ENCODE results near the gene CCDC88B. TPM values are rescaled to one million over a fixed set of nuclear protein-coding genes. Genes with fewer than 3 reads are reported as not detected.

The CCDC88B gene
- total and polyA plus RNA-seq, 2 experiments from 2014 or later: 4.9 to 10.0 TPM

DNA sequence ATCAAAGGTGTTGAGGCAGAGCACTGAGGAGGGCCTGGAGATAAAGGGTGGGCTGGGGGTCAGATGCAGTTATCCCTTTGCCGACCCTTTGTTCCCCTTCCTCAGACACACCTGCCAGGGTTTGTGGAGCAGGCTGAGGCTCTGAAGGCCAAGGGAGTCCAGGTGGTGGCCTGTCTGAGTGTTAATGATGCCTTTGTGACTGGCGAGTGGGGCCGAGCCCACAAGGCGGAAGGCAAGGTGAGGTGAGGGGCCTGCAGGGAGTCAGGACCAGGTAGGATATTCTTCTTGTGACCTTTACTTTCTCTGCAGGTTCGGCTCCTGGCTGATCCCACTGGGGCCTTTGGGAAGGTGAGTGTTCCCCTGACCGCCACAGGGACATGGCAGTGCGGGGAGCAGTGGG, 19.4 kb upstream of the CCDC88B start:
- H4K20me1 ChIP-seq (ENCODE audit: insufficient read depth, poor library complexity, severe bottlenecking): no peaks in the 10 kb centered on the region
- H3K4me2 ChIP-seq: no peak overlapping the region
- H3K4me1 ChIP-seq (ENCODE audit: insufficient read depth): peaks cover 25% of the 10 kb centered on the region
- H3K27me3 ChIP-seq: no peaks in the 10 kb centered on the region
- TF ChIP-seq EZH2 (IDR thresholded peaks at IDR 0.05; ENCODE audit: borderline replicate concordance) (no peak), EZH2phosphoT487 (IDR thresholded peaks at IDR 0.05; ENCODE audit: low read depth, severe bottlenecking, unreplicated experiment) (no peak)
- TF ChIP-seq, protein P1, sequence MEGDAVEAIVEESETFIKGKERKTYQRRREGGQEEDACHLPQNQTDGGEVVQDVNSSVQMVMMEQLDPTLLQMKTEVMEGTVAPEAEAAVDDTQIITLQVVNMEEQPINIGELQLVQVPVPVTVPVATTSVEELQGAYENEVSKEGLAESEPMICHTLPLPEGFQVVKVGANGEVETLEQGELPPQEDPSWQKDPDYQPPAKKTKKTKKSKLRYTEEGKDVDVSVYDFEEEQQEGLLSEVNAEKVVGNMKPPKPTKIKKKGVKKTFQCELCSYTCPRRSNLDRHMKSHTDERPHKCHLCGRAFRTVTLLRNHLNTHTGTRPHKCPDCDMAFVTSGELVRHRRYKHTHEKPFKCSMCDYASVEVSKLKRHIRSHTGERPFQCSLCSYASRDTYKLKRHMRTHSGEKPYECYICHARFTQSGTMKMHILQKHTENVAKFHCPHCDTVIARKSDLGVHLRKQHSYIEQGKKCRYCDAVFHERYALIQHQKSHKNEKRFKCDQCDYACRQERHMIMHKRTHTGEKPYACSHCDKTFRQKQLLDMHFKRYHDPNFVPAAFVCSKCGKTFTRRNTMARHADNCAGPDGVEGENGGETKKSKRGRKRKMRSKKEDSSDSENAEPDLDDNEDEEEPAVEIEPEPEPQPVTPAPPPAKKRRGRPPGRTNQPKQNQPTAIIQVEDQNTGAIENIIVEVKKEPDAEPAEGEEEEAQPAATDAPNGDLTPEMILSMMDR (IDR thresholded peaks at IDR 0.05; ENCODE audit: poor library complexity): no peak
- no peak overlapping the region for H2AFZ ChIP-seq
- WGBS (ENCODE audit: low lambda C conversion rate, missing lambda C conversion rate): 92% methylated on average over 7 of the region's 7 CpGs
- peaks cover 22% of the 10 kb centered on the region for H3K79me2 ChIP-seq
- no peaks in the 10 kb centered on the region for H3K9me3 ChIP-seq (ENCODE audit: low read depth)
- H3K9me2 ChIP-seq (replicated peaks; ENCODE audit: insufficient read depth): no peaks in the 10 kb centered on the region
- no peaks in the 10 kb centered on the region for H3K36me3 ChIP-seq (replicated peaks; ENCODE audit: insufficient read depth, low read depth)
- DNase-seq (ENCODE audit: low spot score): peak; percentile 4
- peak overlapping the region; percentile 60 for H3K27ac ChIP-seq
- no peak overlapping the region for H3K4me3 ChIP-seq

DNA sequence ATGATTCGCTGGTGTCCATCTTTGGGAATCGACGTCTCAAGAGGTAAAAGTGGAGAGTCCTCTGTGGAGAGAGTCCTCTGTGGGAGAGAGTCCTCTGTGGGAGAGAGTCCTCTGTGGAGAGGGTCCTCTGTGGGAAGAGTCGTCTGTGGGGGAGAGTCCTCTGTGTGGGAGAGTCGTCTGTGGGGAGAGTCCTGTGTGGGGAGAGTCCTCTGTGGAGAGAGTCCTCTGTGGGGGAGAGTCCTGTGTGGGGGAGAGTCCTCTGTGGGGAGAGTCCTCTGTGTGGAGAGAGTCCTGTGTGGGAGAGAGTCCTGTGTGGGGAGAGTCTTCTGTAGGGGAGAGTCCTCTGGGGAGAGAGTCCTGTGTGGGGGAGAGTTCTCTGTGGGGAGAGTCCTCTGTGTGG, 19.0 kb upstream of the CCDC88B start:
- peak overlapping the region; percentile 60 for H3K27ac ChIP-seq
- no peak overlapping the region for H2AFZ ChIP-seq
- DNase-seq (ENCODE audit: low spot score): no peak
- H3K4me3 ChIP-seq: no peak overlapping the region
- no peaks in the 10 kb centered on the region for H3K9me2 ChIP-seq (replicated peaks; ENCODE audit: insufficient read depth)
- no peaks in the 10 kb centered on the region for H3K9me3 ChIP-seq (ENCODE audit: low read depth)
- no peaks in the 10 kb centered on the region for H3K27me3 ChIP-seq
- no peak for TF ChIP-seq EZH2 (IDR thresholded peaks at IDR 0.05; ENCODE audit: borderline replicate concordance)
- TF ChIP-seq, protein P1 (IDR thresholded peaks at IDR 0.05; ENCODE audit: poor library complexity): no peak
- no peak for TF ChIP-seq EZH2phosphoT487 (IDR thresholded peaks at IDR 0.05; ENCODE audit: low read depth, severe bottlenecking, unreplicated experiment)
- H3K4me2 ChIP-seq: no peak overlapping the region
- 100% methylated on average over 5 of the region's 5 CpGs for WGBS (ENCODE audit: low lambda C conversion rate, missing lambda C conversion rate)
- no peaks in the 10 kb centered on the region for H3K36me3 ChIP-seq (replicated peaks; ENCODE audit: insufficient read depth, low read depth)
- no peaks in the 10 kb centered on the region for H4K20me1 ChIP-seq (ENCODE audit: insufficient read depth, poor library complexity, severe bottlenecking)
- peaks cover 21% of the 10 kb centered on the region for H3K79me2 ChIP-seq
- peaks cover 25% of the 10 kb centered on the region for H3K4me1 ChIP-seq (ENCODE audit: insufficient read depth)

DNA sequence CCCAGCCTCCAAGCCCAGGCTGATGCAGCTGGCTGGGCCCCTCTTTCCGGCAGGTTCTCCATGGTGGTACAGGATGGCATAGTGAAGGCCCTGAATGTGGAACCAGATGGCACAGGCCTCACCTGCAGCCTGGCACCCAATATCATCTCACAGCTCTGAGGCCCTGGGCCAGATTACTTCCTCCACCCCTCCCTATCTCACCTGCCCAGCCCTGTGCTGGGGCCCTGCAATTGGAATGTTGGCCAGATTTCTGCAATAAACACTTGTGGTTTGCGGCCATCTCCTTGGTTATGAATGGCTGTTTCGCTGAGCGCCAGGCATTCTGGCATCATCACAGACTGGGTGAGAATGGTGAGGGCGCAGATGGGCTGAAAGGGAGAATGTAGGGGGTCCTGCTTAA, 18.5 kb upstream of the CCDC88B start:
- Histone ChIP-seq H3K27me3 (no peaks in the 10 kb centered on the region), H3K36me3 (replicated peaks; ENCODE audit: insufficient read depth, low read depth) (no peaks in the 10 kb centered on the region), H3K79me2 (peaks cover 17% of the 10 kb centered on the region), H3K9me2 (replicated peaks; ENCODE audit: insufficient read depth) (no peaks in the 10 kb centered on the region), H3K9me3 (ENCODE audit: low read depth) (no peaks in the 10 kb centered on the region), H3K4me3 (no peak overlapping the region), H3K4me2 (no peak overlapping the region), H4K20me1 (ENCODE audit: insufficient read depth, poor library complexity, severe bottlenecking) (no peaks in the 10 kb centered on the region), H3K4me1 (ENCODE audit: insufficient read depth) (peaks cover 22% of the 10 kb centered on the region), H3K27ac (peak overlapping the region; percentile 60), H2AFZ (no peak overlapping the region)
- TF ChIP-seq EZH2phosphoT487 (IDR thresholded peaks at IDR 0.05; ENCODE audit: low read depth, severe bottlenecking, unreplicated experiment) (no peak), EZH2 (IDR thresholded peaks at IDR 0.05; ENCODE audit: borderline replicate concordance) (no peak)
- TF ChIP-seq, protein P1 (IDR thresholded peaks at IDR 0.05; ENCODE audit: poor library complexity): no peak
- WGBS (ENCODE audit: low lambda C conversion rate, missing lambda C conversion rate): 96% methylated on average over 5 of the region's 5 CpGs
- peak; percentile 35 for DNase-seq (ENCODE audit: low spot score)

DNA sequence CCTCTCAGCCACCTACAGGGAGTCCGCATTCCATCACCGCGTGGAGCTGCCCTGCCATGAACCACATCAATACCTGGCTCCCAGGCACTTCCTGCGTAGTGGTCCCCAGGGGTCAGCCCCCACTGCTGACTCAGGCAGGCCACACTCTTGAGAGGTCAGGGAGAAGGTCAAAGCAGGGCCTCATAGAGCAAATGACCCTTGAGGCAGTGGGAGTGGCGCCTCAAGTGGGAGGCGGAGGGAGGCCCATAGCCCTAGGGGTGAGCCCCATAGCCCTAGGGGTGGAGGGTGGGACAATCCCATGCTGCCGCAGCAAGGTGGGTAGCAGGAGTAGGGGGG, 17.1 kb upstream of the CCDC88B start:
- TF ChIP-seq EZH2phosphoT487 (IDR thresholded peaks at IDR 0.05; ENCODE audit: low read depth, severe bottlenecking, unreplicated experiment): no peak
- TF ChIP-seq, protein P1 (IDR thresholded peaks at IDR 0.05; ENCODE audit: poor library complexity): no peak
- no peak for TF ChIP-seq EZH2 (IDR thresholded peaks at IDR 0.05; ENCODE audit: borderline replicate concordance)
- H3K36me3 ChIP-seq (replicated peaks; ENCODE audit: insufficient read depth, low read depth): no peaks in the 10 kb centered on the region
- 89% methylated on average over 7 of the region's 7 CpGs for WGBS (ENCODE audit: low lambda C conversion rate, missing lambda C conversion rate)
- H2AFZ ChIP-seq: no peak overlapping the region
- H3K4me1 ChIP-seq (ENCODE audit: insufficient read depth): peaks cover 20% of the 10 kb centered on the region
- peaks cover 15% of the 10 kb centered on the region for H3K79me2 ChIP-seq
- no peaks in the 10 kb centered on the region for H3K27me3 ChIP-seq
- DNase-seq (ENCODE audit: low spot score): peak; percentile 6
- no peaks in the 10 kb centered on the region for H3K9me3 ChIP-seq (ENCODE audit: low read depth)
- H3K4me3 ChIP-seq: no peak overlapping the region
- no peaks in the 10 kb centered on the region for H4K20me1 ChIP-seq (ENCODE audit: insufficient read depth, poor library complexity, severe bottlenecking)
- H3K4me2 ChIP-seq: no peak overlapping the region
- no peaks in the 10 kb centered on the region for H3K9me2 ChIP-seq (replicated peaks; ENCODE audit: insufficient read depth)
- no peak overlapping the region for H3K27ac ChIP-seq
